ELF-1 (cell line): ENCODE measurements around the gene RUFY1.
A peak's percentile ranks its signal among the peaks of the same experiment; 100 is the strongest.
"Not testable (repeated sequence)": the region's sequence is repeated elsewhere in the genome, so short reads cannot be mapped to it uniquely, and the experiment has no call there.

Source experiments
- DNase-seq: peaks from one replicate; pipeline ENCODE4 v3.0.0-alpha.2; 2016; ENCODE audit warnings: low read depth, low spot score

RUFY1 gene

GRCh38 chr5:179550511-179551342, at the start of gene RUFY1:
Gene RUFY1 (plus strand): TSS chr5:179550554. CDS start chr5:179550570, 16 bp downstream.
- peak; percentile 75 for DNase-seq

GRCh38 chr5:179501997-179502396, 48.4 kb upstream of the RUFY1 start:
- not testable (repeated sequence) for DNase-seq

- not testable (repeated sequence) for DNase-seq
These were observed 47.9 kb upstream of the RUFY1 start for GRCh38 chr5:179502420-179502819.

GRCh38 chr5:179504191-179504590, 46.2 kb upstream of the RUFY1 start:
- DNase-seq, result no peak

- no peak for DNase-seq
These were observed 45.6 kb upstream of the RUFY1 start for GRCh38 chr5:179504600-179505396.

- DNase-seq, result no peak
These were observed 44.6 kb upstream of the RUFY1 start for GRCh38 chr5:179505636-179506261.

- no peak for DNase-seq
These were observed 41.1 kb upstream of the RUFY1 start for GRCh38 chr5:179509239-179509638.

- DNase-seq, result no peak
These were observed 40.5 kb upstream of the RUFY1 start for GRCh38 chr5:179509845-179510244.

GRCh38 chr5:179512452-179513000, 37.8 kb upstream of the RUFY1 start:
- no peak for DNase-seq

GRCh38 chr5:179515501-179515900, 34.9 kb upstream of the RUFY1 start:
- not testable (repeated sequence) for DNase-seq

GRCh38 chr5:179516221-179516620, 34.1 kb upstream of the RUFY1 start:
- DNase-seq, result no peak

GRCh38 chr5:179517746-179518145, 32.6 kb upstream of the RUFY1 start:
- DNase-seq, result not testable (repeated sequence)

- not testable (repeated sequence) for DNase-seq
These were observed 32.0 kb upstream of the RUFY1 start for GRCh38 chr5:179518369-179518768.

GRCh38 chr5:179519416-179520070, 30.8 kb upstream of the RUFY1 start:
- not testable (repeated sequence) for DNase-seq

GRCh38 chr5:179522107-179522506, 28.2 kb upstream of the RUFY1 start:
- DNase-seq, result not testable (repeated sequence)

GRCh38 chr5:179526978-179527377, 23.4 kb upstream of the RUFY1 start:
- no peak for DNase-seq

GRCh38 chr5:179530069-179530998, 20.0 kb upstream of the RUFY1 start:
- DNase-seq, result peak; percentile 83

GRCh38 chr5:179533024-179533423, 17.3 kb upstream of the RUFY1 start:
- DNase-seq, result no peak

- no peak for DNase-seq
These were observed 16.4 kb upstream of the RUFY1 start for GRCh38 chr5:179533907-179534306.

GRCh38 chr5:179534431-179534830, 15.9 kb upstream of the RUFY1 start:
- no peak for DNase-seq
